Testis (tissue), 2 donors: ENCODE measurements around the gene CAPRIN1.

ENCODE experiments used
- POLR2A ChIP-seq: fragments of 450-650 bp; IDR thresholded peaks from one replicate; pipeline ENCODE4 v1.6.1; 2017; ENCODE audit warnings: antibody characterized with exemption, mild to moderate bottlenecking, moderate library complexity
- TF ChIP-seq, protein P1 (sequence below), 3 experiments: fragments of 450-650 bp in 2 of 3; fragments of 200-600 bp in 1 of 3; sonication (generic) in 1 of 3; IDR thresholded peaks; one replicate each; pipeline ENCODE4 v1.5.1; 2016 to 2019; ENCODE audit warnings: antibody characterized with exemption in 3 of 3, mild to moderate bottlenecking in 2 of 3, moderate library complexity in 1 of 3

DNA sequence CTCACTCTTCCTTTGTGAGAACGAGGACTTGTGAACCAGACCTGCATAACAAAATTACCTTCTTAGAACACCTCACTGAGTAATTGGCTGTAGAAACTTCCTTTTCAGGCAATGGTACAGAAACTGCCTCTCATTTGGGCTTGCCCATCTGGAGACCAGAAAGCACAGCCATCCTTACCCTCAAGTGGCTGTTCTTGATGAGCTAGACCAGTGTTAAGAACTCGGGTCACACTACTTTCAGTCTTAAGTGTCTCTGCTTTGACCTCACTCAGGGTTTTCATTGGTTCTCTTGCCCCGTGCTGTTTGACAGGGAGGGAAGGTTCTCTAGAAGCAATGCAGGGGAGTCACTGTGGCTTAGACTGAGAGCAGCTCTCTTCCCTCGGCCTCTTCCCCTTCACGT lies 83.2 kb downstream of the CAPRIN1 start:
- TF ChIP-seq, protein P1, sequence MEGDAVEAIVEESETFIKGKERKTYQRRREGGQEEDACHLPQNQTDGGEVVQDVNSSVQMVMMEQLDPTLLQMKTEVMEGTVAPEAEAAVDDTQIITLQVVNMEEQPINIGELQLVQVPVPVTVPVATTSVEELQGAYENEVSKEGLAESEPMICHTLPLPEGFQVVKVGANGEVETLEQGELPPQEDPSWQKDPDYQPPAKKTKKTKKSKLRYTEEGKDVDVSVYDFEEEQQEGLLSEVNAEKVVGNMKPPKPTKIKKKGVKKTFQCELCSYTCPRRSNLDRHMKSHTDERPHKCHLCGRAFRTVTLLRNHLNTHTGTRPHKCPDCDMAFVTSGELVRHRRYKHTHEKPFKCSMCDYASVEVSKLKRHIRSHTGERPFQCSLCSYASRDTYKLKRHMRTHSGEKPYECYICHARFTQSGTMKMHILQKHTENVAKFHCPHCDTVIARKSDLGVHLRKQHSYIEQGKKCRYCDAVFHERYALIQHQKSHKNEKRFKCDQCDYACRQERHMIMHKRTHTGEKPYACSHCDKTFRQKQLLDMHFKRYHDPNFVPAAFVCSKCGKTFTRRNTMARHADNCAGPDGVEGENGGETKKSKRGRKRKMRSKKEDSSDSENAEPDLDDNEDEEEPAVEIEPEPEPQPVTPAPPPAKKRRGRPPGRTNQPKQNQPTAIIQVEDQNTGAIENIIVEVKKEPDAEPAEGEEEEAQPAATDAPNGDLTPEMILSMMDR (IDR thresholded peaks at IDR 0.05), result no peak
- TF ChIP-seq POLR2A, result no peak
